ENCODE data around the gene CABP5.

The CABP5 gene

DNA sequence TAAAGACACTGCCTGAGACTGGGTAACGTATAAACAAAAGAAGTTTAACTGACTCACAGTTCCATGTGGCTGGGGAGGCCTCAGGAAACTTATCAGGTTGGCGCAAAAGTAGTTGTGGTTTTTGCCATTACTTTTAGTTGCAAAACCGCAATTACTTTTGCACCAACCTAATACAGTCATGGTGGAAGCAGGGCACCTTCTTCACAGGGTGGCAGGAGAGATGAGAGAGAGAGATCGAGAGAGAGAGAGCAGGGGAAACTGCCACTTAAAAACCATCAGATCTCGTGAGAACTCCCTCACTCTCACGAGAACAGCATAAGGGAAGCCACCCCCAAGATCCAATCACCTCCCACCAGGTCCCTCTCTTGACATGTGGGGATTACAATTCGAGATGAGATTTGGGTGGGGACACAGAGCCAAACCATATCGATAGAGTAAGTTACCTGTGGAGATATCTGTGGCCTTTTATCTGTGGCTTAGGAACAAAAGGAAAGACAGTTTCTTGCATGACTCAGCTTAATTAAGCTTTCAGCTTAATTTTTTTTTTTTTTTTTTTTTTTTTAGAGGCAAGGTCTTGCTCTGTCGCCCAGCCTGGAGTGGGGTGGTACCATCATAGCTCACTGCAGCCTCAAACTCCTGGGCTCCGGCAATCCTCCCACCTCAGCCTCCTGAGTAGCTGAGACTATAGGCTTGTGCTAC lies 7.6 kb upstream of the CABP5 start:
- DNase-seq (ENCODE audit: low read depth) = no peak
- TF ChIP-seq, protein P1, sequence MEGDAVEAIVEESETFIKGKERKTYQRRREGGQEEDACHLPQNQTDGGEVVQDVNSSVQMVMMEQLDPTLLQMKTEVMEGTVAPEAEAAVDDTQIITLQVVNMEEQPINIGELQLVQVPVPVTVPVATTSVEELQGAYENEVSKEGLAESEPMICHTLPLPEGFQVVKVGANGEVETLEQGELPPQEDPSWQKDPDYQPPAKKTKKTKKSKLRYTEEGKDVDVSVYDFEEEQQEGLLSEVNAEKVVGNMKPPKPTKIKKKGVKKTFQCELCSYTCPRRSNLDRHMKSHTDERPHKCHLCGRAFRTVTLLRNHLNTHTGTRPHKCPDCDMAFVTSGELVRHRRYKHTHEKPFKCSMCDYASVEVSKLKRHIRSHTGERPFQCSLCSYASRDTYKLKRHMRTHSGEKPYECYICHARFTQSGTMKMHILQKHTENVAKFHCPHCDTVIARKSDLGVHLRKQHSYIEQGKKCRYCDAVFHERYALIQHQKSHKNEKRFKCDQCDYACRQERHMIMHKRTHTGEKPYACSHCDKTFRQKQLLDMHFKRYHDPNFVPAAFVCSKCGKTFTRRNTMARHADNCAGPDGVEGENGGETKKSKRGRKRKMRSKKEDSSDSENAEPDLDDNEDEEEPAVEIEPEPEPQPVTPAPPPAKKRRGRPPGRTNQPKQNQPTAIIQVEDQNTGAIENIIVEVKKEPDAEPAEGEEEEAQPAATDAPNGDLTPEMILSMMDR (conservative IDR thresholded peaks at IDR 0.05; ENCODE audit: low read length) = no peak

DNA sequence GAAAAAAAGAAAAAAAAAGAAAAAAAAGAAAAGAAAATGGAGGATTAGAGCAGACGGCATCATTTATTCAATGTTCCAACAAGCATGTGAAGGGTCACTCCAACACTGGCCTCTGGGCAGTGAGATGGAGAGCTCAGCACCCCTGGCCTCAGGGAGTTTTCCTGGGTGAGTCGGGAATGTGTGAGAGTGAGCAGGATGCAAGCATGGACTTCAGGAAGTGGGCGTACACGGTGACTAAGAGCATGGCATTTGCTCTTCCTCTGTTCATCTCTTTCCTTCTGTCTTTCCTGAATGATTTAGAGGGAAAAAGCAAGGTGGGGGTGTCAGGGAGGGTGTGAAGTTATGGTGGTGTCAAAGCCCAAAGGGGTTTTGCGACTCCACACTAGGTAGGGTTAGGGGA lies 682 bp upstream of the CABP5 start:
- no peak overlapping the region for H3K4me3 ChIP-seq (ENCODE audit: low read length)
- TF ChIP-seq, protein P1 (conservative IDR thresholded peaks at IDR 0.05; ENCODE audit: low read length) = no peak
- DNase-seq (ENCODE audit: low read depth) = no peak

More for the DNA sequence above, 7.6 kb upstream of the CABP5 start:
- no peak overlapping the region for H3K4me3 ChIP-seq (ENCODE audit: low read length)

DNA sequence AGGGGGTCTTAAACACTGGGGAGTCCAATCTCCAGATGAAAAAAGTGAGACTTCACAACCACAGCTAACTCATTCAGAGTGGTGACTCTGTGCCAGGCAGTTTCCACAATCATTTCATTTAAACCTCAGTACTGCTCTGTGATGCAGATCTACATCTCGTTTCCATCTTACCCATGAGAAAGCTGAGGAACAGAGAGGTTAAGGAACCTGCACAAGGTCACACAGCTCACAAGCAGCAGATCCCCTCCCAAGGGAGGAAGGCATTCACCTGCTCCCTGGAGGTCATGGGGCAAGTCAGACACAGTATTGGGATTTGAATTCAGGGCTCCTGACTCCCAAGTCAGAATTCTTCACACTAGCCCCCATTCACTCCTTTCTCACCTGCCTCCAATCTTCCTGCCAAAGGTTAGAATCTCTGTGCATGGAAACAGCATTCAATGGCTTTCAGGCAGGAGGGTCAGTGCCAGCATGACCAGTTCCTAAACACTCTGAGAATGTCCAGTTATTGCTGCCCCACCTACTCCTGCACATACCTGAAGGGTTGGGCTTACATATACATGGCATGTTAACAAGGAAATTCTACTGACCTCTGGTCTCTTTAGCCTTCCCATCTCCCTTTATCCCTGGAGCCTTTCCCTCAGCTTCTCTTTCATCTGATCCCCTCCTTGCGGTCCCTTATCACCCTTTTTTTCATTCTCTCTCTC lies 1.9 kb downstream of the CABP5 start:
- H3K4me3 ChIP-seq (ENCODE audit: low read length) = no peak overlapping the region
- no peak for DNase-seq (ENCODE audit: low read depth)
- TF ChIP-seq, protein P1 (conservative IDR thresholded peaks at IDR 0.05; ENCODE audit: low read length) = no peak

DNA sequence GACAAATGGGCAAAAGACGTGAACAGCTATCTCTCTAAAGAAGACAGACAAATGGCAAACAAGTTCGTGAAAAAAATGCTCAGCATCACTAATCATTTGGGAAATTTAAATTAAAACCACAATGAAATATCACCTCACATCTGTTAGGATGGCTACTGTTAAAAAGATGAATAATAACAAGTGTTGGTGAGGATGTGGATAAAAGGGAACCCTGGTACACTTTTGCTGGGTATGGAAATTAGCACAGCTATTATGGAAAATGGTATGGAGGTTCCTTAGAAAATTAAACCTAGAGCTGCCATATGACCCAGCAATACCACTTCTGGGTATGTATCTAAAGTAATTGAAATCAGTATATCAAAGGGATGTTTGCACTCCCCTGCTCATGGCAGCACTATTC lies 7.1 kb downstream of the CABP5 start:
- H3K4me3 ChIP-seq (ENCODE audit: low read length) = no peak overlapping the region
- DNase-seq (ENCODE audit: low read depth) = no peak
- TF ChIP-seq, protein P1 (conservative IDR thresholded peaks at IDR 0.05; ENCODE audit: low read length) = no peak

DNA sequence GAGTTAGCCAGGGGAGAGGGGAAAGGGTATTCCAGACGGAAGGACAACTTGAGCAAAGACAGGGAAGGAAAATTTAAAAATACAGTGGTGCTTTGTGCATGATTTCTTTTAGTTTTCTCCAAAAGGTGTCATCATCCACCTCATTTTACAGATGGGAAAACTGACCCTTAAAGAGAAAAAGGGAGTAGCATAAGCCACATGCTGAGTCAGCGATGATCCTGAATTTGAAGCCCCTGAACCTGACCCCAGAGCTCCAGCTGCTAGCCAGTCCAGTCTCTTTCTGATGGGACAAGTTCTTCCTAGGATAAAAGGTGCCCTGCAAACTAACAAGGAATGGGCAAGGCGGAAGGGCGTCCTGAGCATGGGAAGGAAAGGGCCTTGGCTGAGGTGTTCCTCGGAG lies 10.3 kb downstream of the CABP5 start:
- no peak overlapping the region for H3K4me3 ChIP-seq (ENCODE audit: low read length)
- DNase-seq (ENCODE audit: low read depth) = no peak
- TF ChIP-seq, protein P1 (conservative IDR thresholded peaks at IDR 0.05; ENCODE audit: low read length) = no peak

DNA sequence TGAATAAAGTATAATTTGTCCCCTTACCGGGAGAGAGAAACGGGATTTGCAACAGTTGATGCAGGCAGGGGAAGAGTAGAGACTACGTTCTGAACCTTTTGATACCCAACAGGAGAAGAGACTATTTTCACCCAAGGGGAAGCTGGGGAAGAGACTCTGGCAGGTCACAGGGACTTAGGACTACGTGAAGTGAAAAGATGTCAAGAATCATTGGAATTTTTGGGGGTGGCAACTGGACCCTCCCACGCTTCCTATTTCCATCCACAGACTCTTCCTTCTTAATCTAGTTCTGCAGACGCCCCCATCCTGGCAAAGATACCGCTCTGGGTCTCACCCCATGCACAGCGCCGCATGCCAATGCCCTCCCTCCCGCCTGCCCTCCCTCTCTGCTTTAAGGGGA lies 13.8 kb downstream of the CABP5 start:
- no peak for DNase-seq (ENCODE audit: low read depth)
- TF ChIP-seq, protein P1 (conservative IDR thresholded peaks at IDR 0.05; ENCODE audit: low read length) = no peak
- no peak overlapping the region for H3K4me3 ChIP-seq (ENCODE audit: low read length)

DNA sequence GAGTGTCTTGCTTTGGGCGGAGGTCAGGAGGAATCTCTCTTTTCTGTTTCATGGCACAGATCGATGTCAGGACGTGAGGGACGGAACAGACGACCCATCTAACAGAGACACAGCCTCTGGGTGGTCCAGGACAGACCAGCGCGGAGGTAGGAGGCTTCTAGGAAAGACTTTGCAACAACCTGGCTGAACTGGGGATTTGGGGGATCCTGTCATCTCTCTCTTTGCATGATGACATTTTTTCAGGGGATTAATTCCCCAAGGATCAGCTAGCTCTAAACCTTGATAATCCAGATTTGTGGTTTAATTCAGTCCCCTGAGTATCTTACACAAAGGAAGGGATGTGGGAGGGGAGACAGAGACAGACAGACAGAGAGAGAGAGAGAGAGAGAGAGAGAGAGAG lies 14.4 kb downstream of the CABP5 start:
- TF ChIP-seq, protein P1 (conservative IDR thresholded peaks at IDR 0.05; ENCODE audit: low read length) = no peak
- DNase-seq (ENCODE audit: low read depth) = no peak
- no peak overlapping the region for H3K4me3 ChIP-seq (ENCODE audit: low read length)
